SK-N-SH (cell line): Measurements from ENCODE around the gene MAPK1. TPM values are rescaled to one million over a fixed set of nuclear protein-coding genes. Genes with fewer than 3 reads are reported as not detected.

Experiments
- CTCF ChIA-PET: fragments of 300-600, 350-600 bp; formaldehyde crosslinking; extraction: SDS; loops from one replicate; lab custom pipeline; 2021; lab: Yijun Ruan, JAX
- POLR2A ChIA-PET: fragments of 350-600 bp; sonication (Branson Sonifier 250); formaldehyde crosslinking; extraction: SDS; loops from one replicate; lab custom pipeline; 2020; ENCODE audit warnings: antibody characterized with exemption, inconsistent platforms; lab: Yijun Ruan, JAX
- DNase-seq: peaks from one replicate; pipeline ENCODE4 v3.0.0; 2012
- H2AFZ ChIP-seq: fragments of 200-600 bp; sonication (generic); 2 replicates; pipeline ENCODE4 v1.8.1; 2016; ENCODE audit warnings: antibody characterized with exemption, mild to moderate bottlenecking, low read depth
- H3F3A ChIP-seq: fragments of 200-600 bp; sonication (generic); replicated peaks from 2 replicates; pipeline ENCODE3; 2016; ENCODE audit warnings: antibody characterized with exemption, mild to moderate bottlenecking; ENCODE audit not compliant: insufficient read depth
- H3K27ac ChIP-seq, 2 experiments: fragments of 200-500 bp in 1 of 2; fragments of 200-600 bp in 1 of 2; sonication (Bioruptor generic) in 1 of 2; sonication (generic), shearing (Covaris generic) in 1 of 2; 2 replicates each; pipeline versions ENCODE4 v1.5.1 to v1.6.1; 2014 to 2016; ENCODE audit warnings: low read depth in 2 of 2, inconsistent platforms in 1 of 2, low read length in 1 of 2, mild to moderate bottlenecking in 1 of 2, mixed read lengths in 1 of 2
- H3K27me3 ChIP-seq: fragments of 200-600 bp; sonication (generic), shearing (Covaris generic); 2 replicates; pipeline ENCODE4 v1.6.1; 2016; ENCODE audit warnings: mixed run types; ENCODE audit not compliant: insufficient read depth
- H3K36me3 ChIP-seq, 2 experiments: fragments of 200-500 bp in 1 of 2; fragments of 200-600 bp in 1 of 2; sonication (Bioruptor generic) in 1 of 2; sonication (generic) in 1 of 2; replicated peaks in 1 of 2; 2 replicates each; pipeline versions ENCODE3 to v1.5.1; 2014 to 2016; ENCODE audit warnings: low read length in 1 of 2, mild to moderate bottlenecking in 1 of 2; ENCODE audit not compliant: insufficient read depth in 2 of 2, control insufficient read depth in 1 of 2
- H3K4me1 ChIP-seq, 2 experiments: fragments of 200-500 bp in 1 of 2; fragments of 200-600 bp in 1 of 2; sonication (Bioruptor generic) in 1 of 2; sonication (generic), shearing (Covaris generic) in 1 of 2; 2 replicates each; pipeline versions ENCODE4 v1.5.1 to v1.6.1; 2014 to 2016; ENCODE audit warnings: low read depth in 1 of 2, low read length in 1 of 2, mixed run types in 1 of 2; ENCODE audit not compliant: insufficient read depth in 2 of 2, control insufficient read depth in 1 of 2
- H3K4me2 ChIP-seq: fragments of 200-600 bp; sonication (generic), shearing (Covaris generic); 2 replicates; pipeline ENCODE4 v1.6.1; 2017; ENCODE audit warnings: mixed run types
- H3K4me3 ChIP-seq, 2 experiments: fragments of 200-500 bp in 1 of 2; fragments of 200-600 bp in 1 of 2; sonication (Bioruptor generic) in 1 of 2; sonication (generic), shearing (Covaris generic) in 1 of 2; 2 replicates each; pipeline versions ENCODE4 v1.5.1 to v1.8.1; 2014 to 2016; ENCODE audit warnings: low read depth in 2 of 2, inconsistent platforms in 1 of 2, low read length in 1 of 2, mild to moderate bottlenecking in 1 of 2, mixed read lengths in 1 of 2, moderate library complexity in 1 of 2
- H3K79me2 ChIP-seq: fragments of 200-600 bp; sonication (generic); 2 replicates; pipeline ENCODE4 v1.8.1; 2017; ENCODE audit warnings: mild to moderate bottlenecking; ENCODE audit not compliant: insufficient read depth
- H3K9ac ChIP-seq: fragments of 200-600 bp; sonication (generic); 2 replicates; pipeline ENCODE4 v1.6.1; 2017; ENCODE audit warnings: mixed run types
- H3K9me2 ChIP-seq: fragments of 200-600 bp; sonication (generic); 2 replicates; pipeline ENCODE4 v1.6.1; 2017; ENCODE audit warnings: mixed run types
- H3K9me3 ChIP-seq: fragments of 200-600 bp; sonication (generic); 2 replicates; pipeline ENCODE4 v1.6.1; 2017; ENCODE audit warnings: mixed run types, mild to moderate bottlenecking, moderate library complexity
- H4K20me1 ChIP-seq: fragments of 200-600 bp; sonication (generic); 2 replicates; pipeline ENCODE4 v1.6.1; 2017; ENCODE audit warnings: mild to moderate bottlenecking, mixed run types; ENCODE audit not compliant: insufficient read depth
- EP300 ChIP-seq, 2 experiments: IDR thresholded peaks; 2 replicates each; pipeline versions ENCODE4 v1.4.0 to v1.6.1; 2012; ENCODE audit warnings: borderline replicate concordance in 1 of 2, low read depth in 1 of 2, low read length in 1 of 2
- FOSL2 ChIP-seq: IDR thresholded peaks from 2 replicates; pipeline ENCODE4 v1.4.0; 2012; ENCODE audit warnings: low read depth, mild to moderate bottlenecking, moderate library complexity, borderline replicate concordance
- FOXJ3 ChIP-seq: sonication (generic); formaldehyde crosslinking; IDR thresholded peaks from 2 replicates; pipeline ENCODE4 v1.5.1; 2020; ENCODE audit warnings: mild to moderate bottlenecking, missing genetic modification reagents
- MXI1 ChIP-seq: IDR thresholded peaks from 2 replicates; pipeline ENCODE4 v1.6.1; 2012; ENCODE audit warnings: mild to moderate bottlenecking, low read depth, low read length, improper control_type of control experiment
- RAD21 ChIP-seq: IDR thresholded peaks from 2 replicates; pipeline ENCODE4 v1.6.1; 2012; ENCODE audit warnings: mild to moderate bottlenecking, low read length
- RCOR1 ChIP-seq: fragments of 150-350 bp; IDR thresholded peaks from 2 replicates; pipeline ENCODE4 v1.6.1; 2017; ENCODE audit warnings: antibody characterized with exemption, low read length
- RFX5 ChIP-seq: IDR thresholded peaks from 2 replicates; pipeline ENCODE4 v1.6.1; 2012; ENCODE audit warnings: mild to moderate bottlenecking, improper control_type of control experiment, low read length
- SMC3 ChIP-seq: IDR thresholded peaks from 2 replicates; pipeline ENCODE4 v1.6.1; 2012; ENCODE audit warnings: low read depth, low read length, improper control_type of control experiment
- TAF1 ChIP-seq: IDR thresholded peaks from 2 replicates; pipeline ENCODE4 v1.6.1; 2012; ENCODE audit warnings: low read depth, mild to moderate bottlenecking, low read length, moderate library complexity, borderline replicate concordance
- TCF12 ChIP-seq: IDR thresholded peaks from 2 replicates; pipeline ENCODE4 v1.4.0; 2012
- YY1 ChIP-seq: IDR thresholded peaks from 2 replicates; pipeline ENCODE4 v1.4.0; 2012; ENCODE audit warnings: low read depth, mild to moderate bottlenecking
- WGBS: methylation state at CpG from one replicate; pipeline ENCODE4 v1.1.6; 2017; ENCODE audit warnings: low lambda C conversion rate; 5-methylcytosine and 5-hydroxymethylcytosine counted together
- polyA plus RNA-seq, 3 experiments: library from polyadenylated mRNA; depleted of rRNA; stranded (reverse); fragments of >200 nt; gene quantifications; 2 replicates each; pipeline ENCODE4 v1.2.3, GENCODE V29; 2012
- TF ChIP-seq, protein P1 (sequence below): fragments of 200-600 bp; sonication (generic); IDR thresholded peaks from 2 replicates; pipeline ENCODE4 v1.6.1; 2017; ENCODE audit warnings: antibody characterized with exemption, mild to moderate bottlenecking, moderate library complexity
- TF ChIP-seq, protein P2 (sequence below): IDR thresholded peaks from 2 replicates; pipeline ENCODE4 v1.4.0; 2012; ENCODE audit warnings: low read depth
- TF ChIP-seq, protein P3 (sequence below): fragments of 150-350 bp; IDR thresholded peaks from 2 replicates; pipeline ENCODE4 v1.6.1; 2017; ENCODE audit warnings: antibody characterized with exemption, low read length, low read depth, borderline replicate concordance
- TF ChIP-seq, protein P4 (sequence below): IDR thresholded peaks from 2 replicates; pipeline ENCODE4 v1.4.0; 2012; ENCODE audit warnings: low read depth, borderline replicate concordance
- TF ChIP-seq, protein P5 (sequence below): IDR thresholded peaks from 2 replicates; pipeline ENCODE4; 2012

Gene MAPK1
- polyA plus RNA-seq, 1 of the 3 experiments (the other 2 are of a cell fraction), result 25.6 TPM

DNA sequence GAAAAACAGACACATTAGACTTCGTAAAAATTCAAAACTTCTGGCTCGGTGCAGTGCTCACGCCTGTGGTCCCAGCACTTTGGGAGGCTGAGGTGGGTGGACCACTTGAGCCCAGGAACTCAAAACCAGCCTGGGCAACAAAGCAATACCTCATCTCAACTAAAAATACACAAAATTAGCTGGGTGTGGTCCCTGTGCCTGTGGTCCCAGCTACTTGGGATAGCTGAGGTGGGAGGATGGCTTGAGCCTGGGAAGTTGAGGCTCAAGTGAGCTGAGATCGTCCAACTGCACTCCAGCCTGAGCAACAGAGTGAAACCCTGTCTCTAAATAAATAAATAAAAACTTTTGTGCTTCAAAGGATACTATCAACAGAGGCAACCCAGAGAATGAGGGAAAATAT, 155.6 kb downstream of the MAPK1 start (continued):
- TF ChIP-seq, protein P1, sequence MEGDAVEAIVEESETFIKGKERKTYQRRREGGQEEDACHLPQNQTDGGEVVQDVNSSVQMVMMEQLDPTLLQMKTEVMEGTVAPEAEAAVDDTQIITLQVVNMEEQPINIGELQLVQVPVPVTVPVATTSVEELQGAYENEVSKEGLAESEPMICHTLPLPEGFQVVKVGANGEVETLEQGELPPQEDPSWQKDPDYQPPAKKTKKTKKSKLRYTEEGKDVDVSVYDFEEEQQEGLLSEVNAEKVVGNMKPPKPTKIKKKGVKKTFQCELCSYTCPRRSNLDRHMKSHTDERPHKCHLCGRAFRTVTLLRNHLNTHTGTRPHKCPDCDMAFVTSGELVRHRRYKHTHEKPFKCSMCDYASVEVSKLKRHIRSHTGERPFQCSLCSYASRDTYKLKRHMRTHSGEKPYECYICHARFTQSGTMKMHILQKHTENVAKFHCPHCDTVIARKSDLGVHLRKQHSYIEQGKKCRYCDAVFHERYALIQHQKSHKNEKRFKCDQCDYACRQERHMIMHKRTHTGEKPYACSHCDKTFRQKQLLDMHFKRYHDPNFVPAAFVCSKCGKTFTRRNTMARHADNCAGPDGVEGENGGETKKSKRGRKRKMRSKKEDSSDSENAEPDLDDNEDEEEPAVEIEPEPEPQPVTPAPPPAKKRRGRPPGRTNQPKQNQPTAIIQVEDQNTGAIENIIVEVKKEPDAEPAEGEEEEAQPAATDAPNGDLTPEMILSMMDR, result no peak
- TF ChIP-seq TAF1, result no peak
- TF ChIP-seq, protein P2, sequence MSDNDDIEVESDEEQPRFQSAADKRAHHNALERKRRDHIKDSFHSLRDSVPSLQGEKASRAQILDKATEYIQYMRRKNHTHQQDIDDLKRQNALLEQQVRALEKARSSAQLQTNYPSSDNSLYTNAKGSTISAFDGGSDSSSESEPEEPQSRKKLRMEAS, result no peak
- TF ChIP-seq, all 33 proteins: peak for 0

DNA sequence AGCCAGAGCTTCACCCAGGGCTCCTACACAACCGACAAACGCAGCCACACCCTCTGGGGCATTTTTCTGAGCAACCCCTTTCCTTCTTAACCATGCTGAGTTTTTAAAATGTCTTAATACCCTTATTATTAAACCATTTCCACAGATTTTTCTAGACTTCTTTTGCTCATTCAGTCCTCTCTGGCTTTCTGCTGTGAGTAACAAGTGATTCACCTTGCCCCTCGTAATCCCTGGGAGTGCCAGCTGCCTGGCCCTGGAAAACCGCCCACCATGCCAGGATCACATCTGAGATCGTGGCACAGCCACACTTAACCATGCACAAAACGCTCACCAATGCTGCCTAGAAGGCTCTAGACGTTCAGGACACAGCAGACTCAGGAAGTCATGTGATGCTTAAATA, 157.3 kb downstream of the MAPK1 start:
- POLR2A ChIA-PET, result no interaction called here
- H3K4me2 ChIP-seq, result no peak overlapping the region
- H3K27me3 ChIP-seq, result no peaks in the 10 kb centered on the region
- no peak overlapping the region for H2AFZ ChIP-seq
- H3K4me1 ChIP-seq, result peaks cover 0 to 16% of the 10 kb centered on the region in 2 experiments; a peak in 1 of 4 replicates
- no peak overlapping the region for H3K27ac ChIP-seq
- no peaks in the 10 kb centered on the region for H4K20me1 ChIP-seq
- H3K9me3 ChIP-seq, result no peaks in the 10 kb centered on the region
- WGBS, result 69% methylated on average over 7 of the region's 7 CpGs
- no peaks in the 10 kb centered on the region for H3K79me2 ChIP-seq
- no peak for DNase-seq
- H3K9me2 ChIP-seq, result no peaks in the 10 kb centered on the region
- H3F3A ChIP-seq, result no peaks in the 10 kb centered on the region
- TF ChIP-seq FOSL2 (peak; percentile 36; the same call in 1 of the 2 replicates), SMC3 (no peak)
- TF ChIP-seq, all 33 proteins: peak for 1
- H3K4me3 ChIP-seq, result no peak overlapping the region
- no peak overlapping the region for H3K9ac ChIP-seq
- no peaks in the 10 kb centered on the region for H3K36me3 ChIP-seq
- CTCF ChIA-PET, result interaction anchor here (1.7 to 8.7 kb wide), 2 partner anchors 228 to 243 kb away, joined by 9 to 90 read pairs; partner anchors contain the start of gene PPM1F

DNA sequence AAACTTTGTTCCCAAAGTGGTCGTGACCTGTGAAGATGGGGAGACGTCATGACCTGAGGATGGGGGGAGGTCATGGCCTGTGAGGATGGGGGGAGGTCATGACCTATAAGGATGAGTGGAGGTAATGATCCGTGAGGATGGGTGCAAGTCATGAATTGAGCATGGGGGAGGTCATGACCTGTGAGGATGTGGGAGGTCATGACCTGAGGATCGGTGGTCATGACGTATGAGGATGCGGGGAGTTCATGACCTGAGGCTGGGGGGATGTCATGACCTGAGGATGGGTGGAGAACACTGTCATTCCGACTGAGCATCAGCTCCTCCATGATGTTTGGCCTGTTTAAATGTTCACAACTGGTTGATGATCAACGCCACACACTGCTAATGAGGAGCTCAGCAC, 157.8 kb downstream of the MAPK1 start:
- H3K36me3 ChIP-seq, result no peaks in the 10 kb centered on the region
- no peaks in the 10 kb centered on the region for H4K20me1 ChIP-seq
- WGBS, result 97% methylated on average over 7 of the region's 8 CpGs
- H3K4me2 ChIP-seq, result no peak overlapping the region
- H3K4me3 ChIP-seq, result no peak overlapping the region
- H3K9ac ChIP-seq, result no peak overlapping the region
- H3K27ac ChIP-seq, result no peak overlapping the region
- H3K79me2 ChIP-seq, result no peaks in the 10 kb centered on the region
- CTCF ChIA-PET, result interaction anchor here (1.7 to 8.7 kb wide), 2 partner anchors 229 to 243 kb away, joined by 9 to 90 read pairs; partner anchors contain the start of gene PPM1F
- H3F3A ChIP-seq, result no peaks in the 10 kb centered on the region
- peaks cover 0 to 16% of the 10 kb centered on the region in 2 experiments; a peak in 1 of 4 replicates for H3K4me1 ChIP-seq
- H3K9me2 ChIP-seq, result no peaks in the 10 kb centered on the region
- no peaks in the 10 kb centered on the region for H3K9me3 ChIP-seq
- no peak overlapping the region for H2AFZ ChIP-seq
- DNase-seq, result no peak
- POLR2A ChIA-PET, result no interaction called here
- H3K27me3 ChIP-seq, result no peaks in the 10 kb centered on the region
- no peak for TF ChIP-seq TCF12
- TF ChIP-seq, protein P3, sequence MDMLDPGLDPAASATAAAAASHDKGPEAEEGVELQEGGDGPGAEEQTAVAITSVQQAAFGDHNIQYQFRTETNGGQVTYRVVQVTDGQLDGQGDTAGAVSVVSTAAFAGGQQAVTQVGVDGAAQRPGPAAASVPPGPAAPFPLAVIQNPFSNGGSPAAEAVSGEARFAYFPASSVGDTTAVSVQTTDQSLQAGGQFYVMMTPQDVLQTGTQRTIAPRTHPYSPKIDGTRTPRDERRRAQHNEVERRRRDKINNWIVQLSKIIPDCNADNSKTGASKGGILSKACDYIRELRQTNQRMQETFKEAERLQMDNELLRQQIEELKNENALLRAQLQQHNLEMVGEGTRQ, result no peak
- TF ChIP-seq, protein P4, sequence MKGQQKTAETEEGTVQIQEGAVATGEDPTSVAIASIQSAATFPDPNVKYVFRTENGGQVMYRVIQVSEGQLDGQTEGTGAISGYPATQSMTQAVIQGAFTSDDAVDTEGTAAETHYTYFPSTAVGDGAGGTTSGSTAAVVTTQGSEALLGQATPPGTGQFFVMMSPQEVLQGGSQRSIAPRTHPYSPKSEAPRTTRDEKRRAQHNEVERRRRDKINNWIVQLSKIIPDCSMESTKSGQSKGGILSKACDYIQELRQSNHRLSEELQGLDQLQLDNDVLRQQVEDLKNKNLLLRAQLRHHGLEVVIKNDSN, result no peak
- TF ChIP-seq EP300 (IDR thresholded peaks at IDR 0.05; ENCODE audit: borderline replicate concordance in 1 of 2, low read depth in 1 of 2, low read length in 1 of 2), result no peak
- TF ChIP-seq YY1, result no peak
- TF ChIP-seq, protein P1, result no peak
- TF ChIP-seq, protein P5, sequence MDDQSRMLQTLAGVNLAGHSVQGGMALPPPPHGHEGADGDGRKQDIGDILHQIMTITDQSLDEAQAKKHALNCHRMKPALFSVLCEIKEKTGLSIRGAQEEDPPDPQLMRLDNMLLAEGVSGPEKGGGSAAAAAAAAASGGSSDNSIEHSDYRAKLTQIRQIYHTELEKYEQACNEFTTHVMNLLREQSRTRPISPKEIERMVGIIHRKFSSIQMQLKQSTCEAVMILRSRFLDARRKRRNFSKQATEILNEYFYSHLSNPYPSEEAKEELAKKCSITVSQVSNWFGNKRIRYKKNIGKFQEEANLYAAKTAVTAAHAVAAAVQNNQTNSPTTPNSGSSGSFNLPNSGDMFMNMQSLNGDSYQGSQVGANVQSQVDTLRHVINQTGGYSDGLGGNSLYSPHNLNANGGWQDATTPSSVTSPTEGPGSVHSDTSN, result no peak
- no peak for TF ChIP-seq FOSL2
- TF ChIP-seq RCOR1, result no peak
- no peak for TF ChIP-seq FOXJ3
- no peak for TF ChIP-seq SMC3
- no peak for TF ChIP-seq RAD21
- TF ChIP-seq RFX5, result no peak
- TF ChIP-seq MXI1, result no peak
